OCI-LY1 (cell line): Measurements from ENCODE around the gene ST3GAL4.

Experiments used
- CTCF ChIP-seq: fragments of 200-600 bp; sonication (generic), shearing (Covaris generic); IDR thresholded peaks from 2 replicates; pipeline ENCODE4 v1.5.1; 2017; ENCODE audit warnings: mild to moderate bottlenecking, antibody characterized with exemption, low read length, moderate library complexity, mixed read lengths
- EZH2 ChIP-seq: fragments of 200-600 bp; sonication (generic), shearing (Covaris generic); IDR thresholded peaks from 2 replicates; pipeline ENCODE4 v1.8.0; 2017; ENCODE audit warnings: borderline replicate concordance, mixed run types, mild to moderate bottlenecking, antibody characterized with exemption, low read length, moderate library complexity, mixed read lengths

GRCh38 chr11:126337474-126338241, 17.8 kb upstream of the ST3GAL4 start:
- no peak for TF ChIP-seq CTCF
- TF ChIP-seq EZH2, result no peak
